HG03045 (cell line): Measurements from ENCODE around the gene TRIM32.
"Not testable (repeated sequence)": the region's sequence is repeated elsewhere in the genome, so short reads cannot be mapped to it uniquely, and the experiment has no call there.

Source experiments
- ATAC-seq: cut with Tn5 transposase; IDR thresholded peaks from one replicate; pipeline ENCODE4 v1.9.1; 2021; ENCODE audit warnings: mild to moderate bottlenecking, moderate library complexity; ENCODE audit not compliant: unreplicated experiment

Gene TRIM32

DNA sequence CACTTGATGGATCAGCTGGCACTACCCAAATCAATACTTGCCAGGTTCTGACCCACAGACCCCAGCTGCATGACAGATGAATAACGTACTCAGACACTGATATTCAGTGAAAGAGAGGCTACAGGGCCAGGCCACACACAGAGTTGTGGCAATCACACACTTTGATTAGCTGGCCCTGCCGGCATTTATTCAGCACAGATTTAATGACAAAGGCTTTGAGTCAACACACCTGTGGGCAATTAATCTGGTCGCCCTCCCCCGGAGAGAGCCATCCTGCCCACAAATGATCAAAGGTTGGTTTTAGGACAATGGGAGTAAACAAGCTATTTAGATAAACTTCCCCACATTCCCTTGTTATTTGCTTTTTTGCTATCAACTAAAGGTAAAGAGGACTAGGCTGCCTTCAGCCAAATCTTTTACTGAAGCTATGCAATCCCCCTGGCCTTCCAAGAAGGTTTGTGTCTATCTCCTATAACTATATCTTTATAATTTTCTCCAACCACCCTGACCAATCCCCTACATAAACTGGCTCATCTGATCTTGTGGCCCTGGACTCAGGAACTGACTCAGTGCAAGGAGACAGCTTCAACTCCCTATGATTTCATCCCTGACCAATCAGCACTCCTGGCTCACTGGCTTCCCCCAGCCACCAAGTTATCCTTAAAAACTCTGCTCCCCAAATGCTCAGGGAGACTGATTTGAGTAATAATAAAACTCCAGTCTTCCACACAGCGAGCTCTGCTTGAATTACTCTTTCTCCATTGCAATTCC lies 12.7 kb upstream of the TRIM32 start:
- ATAC-seq = no peak

GRCh38 chr9:116683535-116683934 lies 3.6 kb upstream of the TRIM32 start:
- ATAC-seq = no peak

DNA sequence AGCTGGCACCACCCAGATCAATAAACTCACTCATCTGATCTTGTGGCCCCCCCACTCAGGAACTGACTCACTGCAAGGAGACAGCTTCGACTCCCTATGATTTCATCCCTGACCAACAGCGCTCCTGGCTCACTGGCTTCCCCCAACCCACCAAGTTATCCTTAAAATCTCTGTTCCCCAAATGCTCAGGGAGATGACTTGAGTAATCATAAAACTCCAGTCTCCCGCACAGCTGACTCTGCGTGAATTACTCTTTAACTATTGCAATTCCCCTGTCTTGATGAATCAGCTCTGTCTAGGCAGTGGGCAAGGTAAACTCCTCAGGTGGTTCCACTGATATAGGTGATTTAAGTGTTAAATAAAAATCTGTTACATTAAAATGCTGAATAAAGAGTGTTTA lies 1.9 kb upstream of the TRIM32 start:
- no peak for ATAC-seq

- ATAC-seq = no peak
Observed at GRCh38 chr9:116686135-116686534, 970 bp upstream of the TRIM32 start.

DNA sequence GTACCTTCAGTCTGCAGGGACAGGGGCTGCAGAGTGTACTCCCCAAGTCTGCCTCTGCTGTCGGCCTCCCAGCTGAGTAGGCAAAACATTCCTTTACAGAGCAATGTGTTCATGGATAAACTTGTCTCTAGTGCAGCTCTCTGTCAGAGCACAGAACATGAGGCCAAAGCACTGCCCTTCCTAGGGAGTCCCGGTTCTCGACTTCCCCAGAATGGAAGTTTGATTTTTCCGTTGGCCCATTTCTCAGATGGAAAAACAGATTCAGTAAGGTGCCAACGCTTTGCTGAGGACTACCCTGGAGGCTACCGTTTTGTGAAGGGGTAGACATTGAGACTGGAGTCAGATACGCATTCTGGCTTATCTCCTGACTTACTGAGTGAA lies 422 bp upstream of the TRIM32 start:
- peak; percentile 22 for ATAC-seq

DNA sequence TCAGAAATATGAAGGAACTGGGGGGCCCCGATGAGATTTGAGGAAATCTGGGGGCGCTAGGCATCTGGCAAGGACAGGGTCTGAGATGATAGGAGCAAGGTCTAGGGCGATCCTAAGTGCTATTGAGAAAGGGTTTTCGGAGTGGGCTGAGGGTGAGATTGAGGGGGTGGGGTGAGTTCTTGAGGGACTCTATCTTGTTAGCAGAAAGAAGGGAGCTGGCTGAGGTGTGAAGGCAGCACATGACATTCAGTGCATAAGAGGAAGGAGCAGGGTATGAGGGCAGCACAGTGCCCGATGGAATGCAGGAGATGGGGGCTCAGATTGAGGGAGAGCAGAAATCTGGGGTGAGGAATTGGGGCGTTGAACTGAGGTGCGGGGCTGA lies 640 bp downstream of the TRIM32 start:
- ATAC-seq = no peak

GRCh38 chr9:116688806-116689485 lies 1.8 kb downstream of the TRIM32 start:
- ATAC-seq = no peak

DNA sequence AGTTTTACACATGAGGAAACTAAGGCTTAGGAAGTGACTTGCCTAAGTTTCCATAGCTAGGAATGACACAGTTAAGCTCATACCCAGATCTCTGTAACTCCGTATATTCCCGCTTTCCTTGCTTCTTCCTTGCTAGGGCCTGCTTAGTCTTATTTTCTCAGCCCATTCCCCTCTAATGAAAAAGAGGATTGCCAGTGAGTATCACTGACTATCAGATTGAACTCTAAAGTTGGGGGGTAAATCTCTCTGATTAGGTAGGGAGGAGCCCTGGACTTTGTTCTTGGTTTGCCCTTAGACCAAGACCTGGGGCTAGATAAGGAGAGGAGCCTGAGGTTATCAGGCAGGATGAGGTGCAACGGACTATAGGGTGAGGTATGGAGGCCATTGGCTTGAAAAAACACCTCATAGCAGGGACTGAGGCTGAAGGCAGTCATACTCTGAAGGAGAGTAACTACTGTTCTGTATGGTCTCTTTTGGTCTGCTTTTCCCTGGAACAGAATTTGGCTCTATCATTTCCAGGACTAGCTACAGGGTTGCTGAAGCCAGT lies 2.5 kb downstream of the TRIM32 start:
- no peak for ATAC-seq

GRCh38 chr9:116690805-116691204 lies 3.7 kb downstream of the TRIM32 start:
- not testable (repeated sequence) for ATAC-seq

DNA sequence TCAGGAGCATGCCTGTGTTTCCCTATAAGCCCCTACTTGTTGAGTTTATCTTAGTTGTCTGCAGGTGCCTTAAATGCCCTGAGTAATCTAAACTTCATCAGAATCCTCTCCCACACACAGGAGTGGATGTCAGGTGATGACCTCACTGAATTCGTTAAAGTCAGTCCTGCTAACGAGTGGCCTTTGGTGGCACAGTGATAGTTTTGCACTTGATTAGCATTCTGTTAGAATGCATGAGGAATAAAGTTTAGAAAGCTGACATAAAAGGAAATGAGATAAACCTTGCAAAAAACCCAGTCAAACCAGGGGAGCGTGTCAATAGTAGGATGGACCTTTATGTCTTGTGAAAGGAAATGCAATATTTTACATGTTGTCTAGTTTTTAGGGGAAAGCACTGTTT lies 4.5 kb downstream of the TRIM32 start:
- no peak for ATAC-seq

- no peak for ATAC-seq
Observed at GRCh38 chr9:116692616-116693015, 5.5 kb downstream of the TRIM32 start.

DNA sequence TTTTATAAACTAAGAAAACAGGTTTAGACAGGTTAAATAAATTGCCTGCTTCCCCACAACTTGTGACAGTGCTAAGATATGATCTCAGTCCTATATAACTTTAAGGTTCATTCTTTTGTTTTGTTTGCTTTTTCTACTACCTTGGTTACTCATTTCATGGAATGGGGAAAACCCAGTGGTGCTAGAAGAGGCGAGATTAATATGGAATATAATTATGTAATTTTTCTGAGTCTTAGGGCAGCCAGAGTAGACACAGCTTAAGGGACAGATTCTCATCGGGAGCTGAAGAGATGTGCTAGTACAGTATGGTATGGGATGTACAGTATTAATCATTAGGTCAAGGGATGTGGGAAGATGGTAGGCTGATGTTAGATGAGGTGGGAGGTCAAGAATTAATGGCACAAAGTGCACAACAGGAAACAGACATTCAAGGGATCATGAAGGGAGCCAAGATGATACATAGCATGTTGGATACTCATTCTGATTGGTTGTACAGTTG lies 6.2 kb downstream of the TRIM32 start:
- ATAC-seq = peak; percentile 22

DNA sequence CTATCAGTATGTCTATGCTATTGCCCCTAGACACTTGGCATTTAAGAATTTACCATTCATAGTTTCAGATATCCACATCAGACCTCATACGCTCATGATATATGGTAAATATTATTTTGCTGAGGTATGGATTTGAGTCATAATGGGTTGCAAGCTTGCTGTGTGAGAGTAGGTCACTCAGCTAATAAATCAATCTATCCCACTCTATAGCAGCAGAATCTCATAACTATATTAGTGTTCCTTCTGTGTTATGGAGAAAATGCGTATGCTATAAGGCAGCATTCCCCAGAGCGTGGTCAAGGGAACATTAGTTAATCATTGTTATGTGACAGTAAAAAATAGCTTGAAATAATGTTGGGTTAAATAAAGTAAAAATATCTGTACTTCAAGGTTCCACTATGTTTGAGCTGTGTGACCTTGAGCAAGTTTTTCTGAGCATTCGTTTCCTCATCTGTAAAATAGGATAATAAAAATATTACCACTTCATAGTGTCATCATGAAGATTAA lies 7.7 kb downstream of the TRIM32 start:
- ATAC-seq = no peak

- ATAC-seq = no peak
Observed at GRCh38 chr9:116695438-116695837, 8.3 kb downstream of the TRIM32 start.

DNA sequence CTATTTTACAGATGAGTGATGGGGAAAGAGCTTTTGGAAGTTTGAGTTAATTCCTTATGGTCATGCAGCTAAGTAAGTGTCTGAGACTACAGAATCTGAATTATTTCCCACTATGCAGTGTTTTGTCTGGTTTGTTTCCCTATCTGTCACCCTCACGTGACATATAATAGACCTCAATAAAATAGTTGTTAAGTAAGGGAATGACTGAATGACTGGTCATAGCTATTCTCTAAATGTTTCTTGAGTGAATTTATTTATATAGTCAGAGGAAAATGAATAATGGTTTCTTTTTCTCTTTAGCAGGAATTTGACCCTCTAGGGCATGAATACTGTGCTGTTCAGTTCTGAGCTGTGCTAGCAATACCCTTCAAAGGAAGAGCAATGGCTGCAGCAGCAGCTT lies 10.3 kb downstream of the TRIM32 start:
- ATAC-seq = no peak

GRCh38 chr9:116697887-116698286 lies 10.8 kb downstream of the TRIM32 start:
- no peak for ATAC-seq

- no peak for ATAC-seq
Observed at GRCh38 chr9:116700279-116700678, 13.2 kb downstream of the TRIM32 start.

GRCh38 chr9:116700882-116701865 lies 14.1 kb downstream of the TRIM32 start:
- no peak for ATAC-seq

GRCh38 chr9:116701940-116702642 lies 15.0 kb downstream of the TRIM32 start:
- no peak for ATAC-seq

GRCh38 chr9:116703634-116704033 lies 16.5 kb downstream of the TRIM32 start:
- no peak for ATAC-seq
